Skin of body (tissue), 2 donors: Measurements from ENCODE around the gene GPC6. TPM values are rescaled to one million over a fixed set of nuclear protein-coding genes. Genes with fewer than 3 reads are reported as not detected.

ENCODE experiments used
- DNase-seq: peaks from one replicate; lab custom pipeline; 2025; lab: John Stamatoyannopoulos, UW
- total RNA-seq: library from RNA; depleted of rRNA; stranded (reverse); fragments of >200 nt; gene quantifications from one replicate; pipeline ENCODE4 v1.2.3, GENCODE V29; 2014

GPC6 gene
- total RNA-seq, 1 donor from 2014 or later = 10.9 TPM

DNA sequence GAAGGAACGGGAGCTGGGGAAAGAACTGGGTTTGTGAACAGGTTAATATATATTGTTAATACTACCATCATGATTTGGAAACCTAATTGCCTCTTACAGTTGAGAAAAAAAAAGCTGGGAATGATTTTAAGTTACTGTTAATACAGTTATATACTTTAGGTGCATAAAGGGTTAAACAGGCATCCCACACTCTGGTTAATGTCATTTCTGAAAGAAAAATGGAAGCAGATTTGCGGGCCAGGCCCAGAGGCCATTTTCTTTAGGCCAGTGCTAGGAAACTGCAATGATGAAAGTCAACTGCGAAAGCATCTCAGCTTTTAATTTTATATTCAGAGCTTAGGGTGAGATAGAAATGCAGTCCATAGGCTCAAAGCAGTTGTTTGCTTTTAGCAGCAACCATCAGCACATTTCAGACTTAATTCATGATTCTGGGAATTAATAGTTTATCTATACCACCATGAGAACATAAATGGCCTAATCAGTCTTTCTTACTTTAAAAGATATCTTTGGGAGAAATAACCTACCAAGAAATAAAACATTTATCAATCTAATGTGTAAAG is 592.8 kb downstream of the GPC6 start:
- DNase-seq = no peak

DNA sequence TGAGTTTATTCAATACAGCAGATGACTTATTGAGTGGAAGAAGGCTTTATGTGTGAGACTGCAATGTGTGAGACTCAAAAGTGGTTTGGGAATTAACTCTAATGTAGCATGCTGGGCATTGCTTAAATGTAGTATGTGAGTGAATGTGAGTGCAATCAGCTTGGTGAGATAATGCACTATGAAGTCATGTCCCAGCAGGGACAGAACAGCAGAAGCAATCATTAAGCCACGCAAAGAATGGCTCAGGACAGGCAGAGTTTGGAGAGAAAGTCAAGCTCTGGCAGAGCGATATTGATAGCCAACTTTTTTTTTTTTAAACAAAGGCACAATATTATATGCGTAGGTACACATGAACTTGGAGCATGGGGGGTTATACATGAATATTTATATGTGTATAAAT is 597.7 kb downstream of the GPC6 start:
- no peak for DNase-seq

DNA sequence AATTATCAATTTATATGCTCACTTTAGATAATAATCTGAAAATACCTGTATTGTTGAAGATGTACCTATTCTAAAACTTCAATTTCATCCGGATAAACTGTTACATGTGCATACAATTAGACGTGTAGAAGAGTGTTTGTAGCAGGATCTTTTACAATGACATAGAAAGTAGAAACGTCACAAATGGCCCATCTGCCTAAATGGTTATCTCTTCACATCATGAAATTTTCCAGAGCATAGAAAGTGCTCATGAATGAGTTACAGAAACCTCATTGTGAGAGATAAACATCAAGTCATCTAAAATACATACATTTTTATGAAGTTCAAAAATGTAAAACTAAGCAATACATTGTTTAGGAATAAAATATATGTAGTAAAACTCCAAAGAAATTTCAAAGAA is 607.4 kb downstream of the GPC6 start:
- DNase-seq = no peak

DNA sequence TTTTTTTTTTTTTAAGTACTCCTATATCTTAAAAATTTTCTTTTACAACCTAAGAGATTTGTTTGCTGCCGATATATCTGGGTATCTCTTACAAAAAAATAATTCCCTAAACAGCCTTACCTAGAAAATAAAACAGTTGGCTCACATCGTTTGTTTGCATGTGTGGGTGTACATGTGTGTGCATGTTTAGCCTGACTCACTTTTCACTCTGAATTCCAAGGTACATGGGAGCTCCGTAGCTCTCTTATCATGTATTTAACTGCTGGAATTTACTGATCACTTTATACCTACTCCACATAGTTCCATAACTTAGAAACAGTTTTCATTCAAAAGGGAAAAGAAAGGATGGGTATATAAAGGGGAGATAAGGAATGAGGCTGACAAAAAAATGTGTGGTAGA is 616.5 kb downstream of the GPC6 start:
- no peak for DNase-seq

DNA sequence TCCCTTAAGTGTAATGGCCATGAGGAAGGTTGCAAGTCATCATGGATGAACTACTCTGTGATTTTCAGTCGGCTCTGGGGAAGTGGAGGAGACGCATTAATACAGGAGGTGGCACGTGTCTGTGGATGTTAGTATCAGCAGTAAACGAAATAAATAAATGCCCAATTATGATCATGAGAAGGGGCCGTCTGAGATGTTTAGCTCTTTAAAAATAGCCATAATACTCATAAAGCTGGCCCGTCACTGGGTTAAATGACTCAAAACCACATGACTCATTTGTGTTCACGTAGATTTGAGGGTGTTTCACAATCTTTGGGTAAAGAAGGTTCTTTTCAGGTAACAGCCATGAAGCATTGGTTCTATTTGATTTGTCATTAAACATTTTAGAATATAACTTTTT is 620.6 kb downstream of the GPC6 start:
- DNase-seq = no peak

DNA sequence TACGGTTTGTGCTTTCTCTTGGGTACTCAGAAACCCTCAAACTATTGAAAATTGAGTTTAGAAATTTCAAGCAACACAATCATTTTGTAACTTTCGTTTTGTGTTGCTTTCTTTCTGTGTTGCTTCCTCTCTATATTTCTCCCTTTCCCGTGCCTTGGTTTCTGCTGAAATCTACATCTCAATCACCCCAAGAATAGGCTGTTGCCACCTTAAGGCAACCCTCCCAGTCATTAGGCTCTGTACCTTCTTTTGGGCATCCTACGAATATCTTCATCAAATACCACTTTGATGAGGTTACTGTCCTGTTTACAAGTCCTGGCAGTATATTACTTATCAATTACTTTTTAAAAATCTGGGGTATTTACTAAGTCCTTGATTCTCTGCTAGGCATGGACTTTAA is 621.6 kb downstream of the GPC6 start:
- DNase-seq = no peak

DNA sequence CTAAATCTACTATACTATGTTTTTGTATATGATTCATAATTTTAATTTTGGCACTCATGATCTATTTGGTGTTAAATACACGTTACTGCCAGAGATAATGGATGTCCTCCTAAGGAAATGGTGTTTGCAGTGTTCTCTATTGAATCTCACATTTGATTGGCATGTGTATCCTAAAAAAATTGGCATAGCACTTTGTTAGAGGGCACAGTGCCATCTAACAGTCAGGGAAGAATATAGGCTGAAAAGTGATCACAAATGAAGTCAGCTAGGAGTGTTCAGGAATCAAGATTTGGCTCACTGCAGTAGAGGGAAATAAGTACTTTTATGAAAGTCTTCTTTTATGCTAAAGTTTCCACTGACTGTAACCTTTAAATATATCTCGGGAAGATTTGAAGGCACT is 624.6 kb downstream of the GPC6 start:
- DNase-seq = no peak

DNA sequence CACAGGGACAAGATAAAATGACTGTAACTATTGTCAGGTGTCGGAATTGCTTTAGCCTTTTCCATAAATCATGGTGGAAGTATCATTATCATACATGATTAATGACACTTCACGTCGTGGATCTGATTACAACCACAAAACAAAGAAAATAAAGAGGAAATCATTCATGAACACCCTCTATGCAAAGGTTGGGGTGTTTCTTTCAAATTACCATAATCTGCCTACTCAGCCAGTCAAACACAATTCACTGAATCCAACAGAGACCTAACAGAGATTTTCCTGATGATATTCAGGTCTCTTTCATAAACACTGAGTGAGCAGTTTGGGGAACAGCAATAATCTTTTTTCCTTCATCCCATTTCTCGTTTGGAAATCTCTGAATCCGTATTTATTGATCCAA is 627.3 kb downstream of the GPC6 start:
- no peak for DNase-seq

DNA sequence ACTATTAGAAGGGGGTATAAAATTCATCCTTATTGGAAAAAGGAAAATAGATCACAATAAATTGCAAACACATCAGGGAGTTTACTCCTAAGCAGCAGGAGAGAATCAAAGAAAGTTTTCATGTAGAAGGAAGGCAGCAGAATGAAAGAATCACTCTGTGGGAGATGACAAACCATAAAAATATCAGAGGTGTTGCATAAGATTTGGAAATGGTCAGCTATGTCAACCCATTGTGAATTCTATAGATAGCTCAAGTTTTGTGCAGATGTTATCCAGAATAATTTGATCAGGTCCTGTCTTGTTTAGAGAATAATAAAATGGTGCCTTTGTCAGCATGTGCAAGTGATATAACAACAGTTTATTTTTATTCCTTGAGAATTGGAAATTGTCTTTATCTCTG is 630.5 kb downstream of the GPC6 start:
- no peak for DNase-seq

DNA sequence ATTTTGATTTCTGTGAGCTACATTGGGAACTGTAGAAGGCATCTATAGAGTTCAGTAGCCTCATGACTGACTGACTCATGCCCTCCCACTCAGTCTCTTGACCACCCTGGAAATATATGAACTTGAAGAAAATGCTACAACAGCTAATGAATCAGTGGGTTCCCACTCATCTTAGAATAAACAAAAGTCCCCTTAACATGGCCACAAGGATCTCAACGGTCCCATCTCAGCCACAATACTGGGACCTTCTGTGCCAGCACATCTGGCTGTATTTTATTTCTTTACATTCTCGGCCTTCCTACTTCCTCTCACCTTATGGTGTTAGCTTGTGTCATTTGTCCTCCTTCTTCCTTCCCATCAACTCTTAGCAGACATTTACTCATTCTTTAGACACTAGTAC is 633.1 kb downstream of the GPC6 start:
- DNase-seq = no peak

DNA sequence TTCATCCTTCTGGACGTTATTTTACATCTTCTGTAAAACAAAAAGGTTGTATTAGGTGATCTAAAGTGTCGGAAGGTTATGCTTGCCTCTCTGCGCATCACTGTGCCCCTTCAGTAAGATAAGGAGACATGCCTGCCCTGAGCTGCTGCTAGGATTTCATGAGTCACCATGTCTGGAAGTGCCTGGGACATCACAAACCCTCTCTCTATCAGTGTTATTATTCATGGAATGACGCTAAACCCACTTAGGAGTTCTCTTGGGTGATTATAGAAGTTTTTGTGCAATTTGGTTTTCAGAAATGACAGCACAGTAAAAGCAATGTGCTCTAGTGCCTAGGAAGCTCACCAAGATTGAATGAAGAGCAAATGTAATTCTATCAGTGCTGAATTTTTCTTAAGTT is 635.2 kb downstream of the GPC6 start:
- no peak for DNase-seq

DNA sequence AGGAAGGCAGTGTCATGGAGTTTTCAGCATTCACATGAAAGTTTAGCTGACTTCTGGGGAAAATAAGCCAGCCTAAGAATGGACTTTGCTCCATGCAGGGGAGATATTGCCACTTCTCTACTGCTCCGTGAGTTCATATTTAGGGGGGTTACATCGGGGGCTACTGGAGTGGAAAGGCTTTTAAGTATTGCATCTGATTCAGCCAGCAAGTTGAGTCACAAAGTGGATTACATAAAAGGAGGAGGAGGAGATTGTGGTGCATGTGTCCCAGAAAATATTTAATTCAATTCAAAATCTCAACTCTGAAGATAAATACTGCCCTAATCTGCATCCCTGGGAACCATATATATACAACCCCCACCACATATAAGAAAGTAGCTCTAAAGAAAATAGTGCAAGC is 635.7 kb downstream of the GPC6 start:
- no peak for DNase-seq

DNA sequence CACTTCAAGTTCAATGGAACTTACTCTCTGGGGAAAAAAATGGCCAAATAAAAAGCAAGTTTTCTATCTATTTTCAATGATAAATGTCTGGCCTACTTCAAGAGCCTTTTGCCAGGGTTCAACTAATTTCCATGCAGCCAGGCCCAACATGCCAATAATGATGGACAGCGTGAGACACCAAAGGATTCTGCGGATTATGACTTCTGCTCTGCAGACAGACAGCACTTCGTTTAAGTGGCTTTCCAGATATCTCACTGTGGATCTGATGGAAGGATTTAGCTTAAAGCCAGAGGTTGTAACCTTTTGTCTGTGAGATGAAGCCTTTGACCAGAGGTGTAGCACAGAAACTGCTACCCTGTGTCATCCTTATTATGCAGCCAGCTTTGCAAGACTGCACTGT is 638.6 kb downstream of the GPC6 start:
- no peak for DNase-seq

DNA sequence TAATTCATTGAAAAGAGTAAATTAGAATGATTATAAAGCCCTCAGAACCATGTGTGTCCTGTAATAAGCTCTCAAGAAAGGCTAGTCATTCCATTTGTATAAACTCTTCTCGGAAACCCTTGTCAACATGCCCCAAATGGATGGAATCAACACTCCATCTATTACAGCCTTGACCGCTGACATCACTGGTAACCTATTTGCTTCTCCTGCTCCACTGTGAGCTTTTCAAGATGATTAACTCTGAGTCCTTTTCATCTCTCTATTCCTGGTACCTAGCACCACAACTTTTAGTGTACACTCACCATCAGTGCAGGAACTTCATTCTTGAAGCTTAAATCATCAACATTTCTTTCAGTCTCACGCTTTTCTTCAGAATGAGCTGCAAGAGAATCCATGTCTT is 640.9 kb downstream of the GPC6 start:
- no peak for DNase-seq

DNA sequence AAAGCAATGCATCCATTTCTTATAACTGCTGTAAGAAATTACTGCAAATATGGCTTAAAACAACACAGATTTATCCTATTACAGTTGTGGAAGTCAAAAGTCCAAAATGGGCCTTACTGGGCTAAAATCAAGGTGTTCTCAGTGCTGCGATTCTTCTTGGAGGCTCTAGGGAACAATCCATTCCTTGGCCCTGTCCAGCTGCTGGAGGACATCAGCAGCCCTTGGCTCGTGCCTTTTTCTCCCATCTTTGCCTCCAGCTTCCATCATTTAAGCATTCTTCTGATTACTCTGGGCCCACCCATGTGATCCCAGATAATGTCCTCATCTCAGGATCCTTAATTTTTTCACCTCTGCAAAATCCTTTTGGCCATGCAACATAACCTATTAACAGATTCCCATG is 645.8 kb downstream of the GPC6 start:
- no peak for DNase-seq

DNA sequence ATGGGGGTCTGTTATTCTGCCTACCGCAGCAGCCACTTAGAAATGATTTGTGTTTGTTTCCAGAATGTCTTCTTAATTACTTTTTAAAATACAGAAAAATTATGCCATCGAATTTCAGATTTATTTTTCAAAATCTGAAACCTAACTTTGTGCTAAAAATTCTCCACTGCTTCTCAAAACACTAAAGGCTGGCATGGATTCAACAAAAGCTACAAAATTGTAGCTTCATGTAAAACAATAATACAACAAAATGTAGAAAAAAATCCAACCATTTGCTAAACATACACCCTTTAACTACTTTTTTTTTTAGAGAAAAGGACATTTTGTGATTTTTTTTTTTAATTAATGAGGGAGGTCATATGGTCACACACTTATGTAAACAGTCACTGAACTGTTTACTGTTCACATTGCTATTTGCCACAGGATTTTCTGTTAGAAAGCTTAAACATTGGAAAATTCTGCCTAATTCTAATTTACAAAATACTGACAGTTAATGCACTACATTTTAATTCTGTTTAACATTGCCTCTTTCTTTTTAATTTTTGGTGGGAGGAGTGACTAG is 646.3 kb downstream of the GPC6 start:
- no peak for DNase-seq

DNA sequence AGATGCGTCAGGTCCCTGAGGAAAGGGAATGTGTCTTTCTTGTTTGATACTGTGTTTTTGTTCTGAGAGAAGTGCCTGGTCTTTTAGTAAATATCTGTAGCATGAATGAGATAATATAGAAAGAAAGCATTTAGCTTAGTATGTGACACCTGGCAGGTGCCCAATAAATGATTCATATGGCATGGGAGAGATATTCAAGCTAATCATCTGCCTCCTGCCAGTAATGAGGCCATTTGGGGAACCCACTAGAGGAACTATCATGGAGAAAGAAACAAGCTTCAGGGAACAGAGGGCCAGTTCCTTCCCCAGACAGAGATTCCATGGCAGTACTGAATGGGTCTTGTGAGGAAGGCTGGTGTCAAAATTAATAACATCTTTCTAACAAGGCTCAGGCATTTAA is 648.9 kb downstream of the GPC6 start:
- no peak for DNase-seq

DNA sequence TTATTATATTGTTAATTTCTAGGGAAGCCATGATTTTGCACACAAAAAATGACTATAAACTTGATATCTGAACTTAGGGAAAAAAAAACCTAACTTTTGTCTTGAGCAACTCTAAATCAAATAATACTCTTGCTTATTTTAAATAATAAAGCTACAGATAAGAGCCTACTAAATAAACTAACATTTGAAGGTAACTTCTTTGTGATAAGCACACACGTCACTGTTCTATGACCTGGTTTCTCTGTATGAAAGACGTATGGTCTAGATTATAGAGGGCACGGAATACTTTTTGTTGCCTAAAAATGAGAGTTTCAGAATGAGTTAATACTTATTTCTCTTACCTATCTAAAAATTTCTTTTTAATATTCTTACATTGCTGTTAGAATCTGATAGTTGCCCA is 649.6 kb downstream of the GPC6 start:
- DNase-seq = no peak

DNA sequence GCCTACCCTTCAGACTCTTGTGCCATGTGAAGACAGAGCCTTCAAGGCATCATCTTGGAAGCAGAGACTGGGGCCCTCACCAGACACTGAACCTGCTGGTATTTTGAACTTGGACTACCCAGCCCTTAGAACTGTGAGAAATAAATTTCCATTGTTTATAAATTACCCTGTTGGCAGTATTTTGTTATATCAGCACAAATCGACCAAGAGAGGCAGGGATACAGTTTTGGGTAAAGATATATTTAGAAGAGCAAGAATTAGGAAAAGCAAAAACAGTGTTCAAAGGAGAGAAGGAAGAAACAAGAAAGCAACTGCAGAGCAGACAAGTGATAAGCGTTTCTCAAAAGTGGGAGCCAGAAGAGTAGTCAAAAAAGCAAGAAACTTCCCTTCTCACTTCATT is 652.1 kb downstream of the GPC6 start:
- DNase-seq = no peak

DNA sequence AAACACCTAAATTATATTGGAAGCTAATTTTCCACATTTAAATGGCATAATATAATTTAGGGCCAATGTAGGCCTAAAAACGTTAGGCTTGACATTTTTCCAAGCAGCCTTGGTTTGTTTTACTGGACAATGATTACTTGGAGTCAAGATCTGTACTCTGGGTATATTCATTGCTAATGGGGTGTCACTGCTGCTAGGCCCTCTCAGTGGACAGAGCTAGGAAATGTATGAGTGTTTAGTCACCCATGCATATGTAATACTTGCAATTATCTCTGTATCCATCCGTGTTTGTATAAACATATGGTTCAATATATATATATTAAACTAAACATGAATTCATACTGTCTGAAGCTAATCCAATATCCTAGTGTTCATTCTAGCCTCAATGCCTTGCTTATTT is 654.8 kb downstream of the GPC6 start:
- no peak for DNase-seq

DNA sequence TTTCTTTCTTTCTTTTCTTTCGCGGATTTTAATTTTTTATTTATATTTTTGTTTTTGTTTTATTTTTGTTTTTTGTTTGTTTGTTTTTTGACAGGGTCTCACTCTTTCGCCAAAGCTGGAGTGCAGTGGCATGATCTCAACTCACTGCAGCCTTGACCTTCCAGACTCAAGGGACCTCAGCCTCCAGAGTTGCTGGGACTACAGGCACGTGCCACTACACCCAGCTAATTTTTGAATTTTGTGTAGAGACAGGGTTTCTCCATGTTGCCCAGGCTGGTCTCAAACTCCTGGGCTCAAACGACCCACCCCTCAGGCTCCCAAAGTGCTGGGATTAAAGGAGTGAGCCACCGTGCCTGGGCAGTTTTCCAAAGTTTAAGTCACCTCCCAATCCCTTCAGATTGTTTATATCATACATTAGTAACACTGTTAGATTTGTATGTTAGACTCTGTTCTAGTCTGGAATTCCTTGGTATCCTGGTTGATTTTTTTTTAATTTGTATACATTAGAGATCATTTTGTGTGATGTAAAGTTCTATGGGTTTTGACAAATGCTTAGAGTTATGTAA is 655.6 kb downstream of the GPC6 start:
- no peak for DNase-seq

DNA sequence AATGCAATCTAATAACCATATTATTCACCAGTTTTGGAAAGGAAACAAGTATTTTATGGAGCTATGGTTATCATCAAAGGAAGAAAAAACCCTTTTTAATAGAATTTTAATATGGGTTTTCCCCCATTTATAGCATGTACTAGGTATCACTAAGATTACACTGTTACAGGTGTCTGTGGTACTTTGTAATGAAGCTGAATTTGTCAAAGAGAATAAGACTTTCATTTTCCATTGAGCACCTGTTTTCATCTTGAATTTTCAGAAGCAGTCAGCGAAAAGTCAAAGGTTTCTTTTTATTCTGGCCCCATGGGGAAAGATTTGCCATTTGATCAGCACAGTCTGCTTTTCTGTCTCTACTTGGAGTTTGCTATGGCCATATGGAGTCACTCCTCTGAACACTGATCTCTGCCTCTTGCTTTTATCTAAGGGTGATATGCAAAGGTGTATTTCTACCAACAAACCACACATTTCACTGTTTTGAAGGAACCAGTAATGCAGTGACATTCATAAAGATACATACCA is 662.9 kb downstream of the GPC6 start:
- no peak for DNase-seq

DNA sequence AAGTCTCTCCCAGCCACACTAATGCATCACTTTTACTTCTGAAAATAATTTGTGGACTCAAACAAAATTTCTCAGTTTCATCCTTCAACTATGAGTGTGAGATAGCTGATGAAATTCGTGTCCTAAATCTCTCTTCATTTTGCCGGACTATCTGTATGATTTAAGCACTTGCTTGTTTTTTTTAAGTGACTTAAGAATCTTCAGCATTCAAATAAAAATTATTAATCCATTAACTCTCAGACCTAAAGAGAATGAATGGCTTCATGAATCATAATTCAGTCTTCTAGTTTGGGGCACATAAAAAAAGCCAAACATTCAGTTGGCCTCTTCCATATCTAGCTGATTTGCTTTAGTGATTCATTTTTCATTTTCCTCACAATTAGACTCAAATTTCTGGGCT is 673.4 kb downstream of the GPC6 start:
- DNase-seq = no peak

DNA sequence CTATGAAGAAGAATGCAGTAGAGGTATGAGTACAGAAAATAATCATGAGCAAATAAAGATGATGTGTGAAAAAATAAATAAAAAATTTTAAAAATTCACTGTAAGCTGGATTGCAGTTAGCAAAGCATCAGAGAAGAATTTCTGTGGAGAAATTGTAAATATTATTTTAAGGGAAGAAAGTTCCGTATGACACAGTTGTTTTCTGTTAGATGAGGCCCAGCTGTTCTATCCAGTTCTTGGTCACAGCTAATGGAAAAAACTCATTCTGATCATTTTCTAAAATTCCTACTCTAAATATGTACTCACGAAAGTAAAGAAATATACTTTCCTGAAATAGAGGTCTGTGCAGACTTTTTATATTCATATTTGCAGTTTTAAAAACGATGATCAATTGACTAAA is 674.1 kb downstream of the GPC6 start:
- no peak for DNase-seq
